ENCODE data around the gene TRPM5. TPM values are rescaled to one million over a fixed set of nuclear protein-coding genes. Genes with fewer than 3 reads are reported as not detected.
A peak's percentile ranks its signal among the peaks of the same experiment; 100 is the strongest.

Gene TRPM5
- total RNA-seq, 2 donors from 2014 or later = 1.3 to 1.9 TPM

DNA sequence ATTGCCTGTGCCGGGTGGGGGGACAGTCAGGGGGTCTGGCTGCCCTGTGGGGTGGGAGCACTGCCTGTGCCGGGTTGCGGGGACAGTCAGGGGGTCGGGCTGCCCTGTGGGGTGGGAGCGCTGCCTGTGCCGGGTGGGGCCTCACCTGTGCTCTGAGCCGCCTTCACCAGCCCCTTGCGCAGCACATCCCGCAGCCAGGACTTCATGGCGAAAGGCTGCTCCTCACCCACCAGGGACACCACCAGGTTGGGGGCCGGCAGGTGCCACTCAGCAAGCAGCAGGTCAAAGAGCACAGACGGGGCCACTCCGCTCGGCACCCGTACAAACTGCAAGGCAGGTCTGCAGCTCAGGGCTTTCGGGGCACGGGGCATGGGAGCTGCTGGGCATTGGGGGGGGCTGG lies 22.3 kb downstream of the TRPM5 start:
- DNase-seq = no peak
- H3K4me3 ChIP-seq = no peak overlapping the region
- no peaks in the 10 kb centered on the region for H3K9me3 ChIP-seq
- H3K9ac ChIP-seq (ENCODE audit: low read depth in 2 of 2, low read length in 2 of 2) = no peak overlapping the region
- H3K27ac ChIP-seq = no peak overlapping the region
- intact Hi-C loops (cut with DNase I) = loop anchor here (2.0 kb wide), 1 partner anchor 225 kb away; no protein-coding TSS in a partner anchor
- H3K4me1 ChIP-seq = peaks cover 7% of the 10 kb centered on the region
- no peaks in the 10 kb centered on the region for H3K36me3 ChIP-seq
- peaks cover 7% of the 10 kb centered on the region for H3K27me3 ChIP-seq
- TF ChIP-seq CTCF (IDR thresholded peaks at IDR 0.05) = no peak

DNA sequence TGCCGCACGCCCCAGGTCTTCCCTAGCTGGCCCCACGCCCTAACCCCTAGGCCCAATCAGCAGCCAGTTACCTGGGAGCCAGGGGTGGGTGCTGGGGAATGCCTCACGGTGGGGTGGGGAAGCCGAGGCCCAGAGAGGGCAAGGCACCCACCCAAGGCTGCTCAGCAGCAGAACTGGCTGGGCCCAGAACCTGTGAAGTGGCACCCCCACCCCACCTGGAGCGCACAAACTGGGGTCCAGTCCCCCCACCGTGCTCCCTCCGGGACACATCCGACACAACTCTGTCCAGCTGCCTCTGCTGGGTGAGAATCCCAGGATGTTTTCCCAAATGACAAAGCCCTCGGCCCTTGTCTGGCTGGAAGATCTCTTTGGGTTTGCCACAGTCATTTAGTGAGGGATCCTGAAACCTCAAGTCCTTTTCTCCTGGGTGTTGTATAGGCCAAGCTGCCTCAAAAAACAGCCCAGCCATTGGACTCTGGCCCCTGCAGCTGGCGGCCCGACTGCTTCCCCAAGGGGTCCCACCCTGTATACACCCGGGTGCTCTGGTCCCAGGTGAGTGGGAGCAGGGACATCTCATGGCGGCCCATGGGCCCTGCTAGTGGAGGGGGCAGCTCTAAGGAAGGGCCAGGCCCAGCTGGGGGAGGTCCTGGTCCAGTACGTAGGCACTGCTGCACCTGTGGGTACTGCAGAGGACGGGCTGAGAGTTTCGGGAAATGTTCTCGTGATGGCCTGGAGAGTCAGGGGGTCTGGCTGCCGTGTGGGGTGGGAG lies 22.9 kb downstream of the TRPM5 start:
- intact Hi-C loops (cut with DNase I) = loop anchor here (2.0 kb wide), 1 partner anchor 225 kb away; no protein-coding TSS in a partner anchor
- no peak overlapping the region for H3K9ac ChIP-seq (ENCODE audit: low read depth in 2 of 2, low read length in 2 of 2)

DNA sequence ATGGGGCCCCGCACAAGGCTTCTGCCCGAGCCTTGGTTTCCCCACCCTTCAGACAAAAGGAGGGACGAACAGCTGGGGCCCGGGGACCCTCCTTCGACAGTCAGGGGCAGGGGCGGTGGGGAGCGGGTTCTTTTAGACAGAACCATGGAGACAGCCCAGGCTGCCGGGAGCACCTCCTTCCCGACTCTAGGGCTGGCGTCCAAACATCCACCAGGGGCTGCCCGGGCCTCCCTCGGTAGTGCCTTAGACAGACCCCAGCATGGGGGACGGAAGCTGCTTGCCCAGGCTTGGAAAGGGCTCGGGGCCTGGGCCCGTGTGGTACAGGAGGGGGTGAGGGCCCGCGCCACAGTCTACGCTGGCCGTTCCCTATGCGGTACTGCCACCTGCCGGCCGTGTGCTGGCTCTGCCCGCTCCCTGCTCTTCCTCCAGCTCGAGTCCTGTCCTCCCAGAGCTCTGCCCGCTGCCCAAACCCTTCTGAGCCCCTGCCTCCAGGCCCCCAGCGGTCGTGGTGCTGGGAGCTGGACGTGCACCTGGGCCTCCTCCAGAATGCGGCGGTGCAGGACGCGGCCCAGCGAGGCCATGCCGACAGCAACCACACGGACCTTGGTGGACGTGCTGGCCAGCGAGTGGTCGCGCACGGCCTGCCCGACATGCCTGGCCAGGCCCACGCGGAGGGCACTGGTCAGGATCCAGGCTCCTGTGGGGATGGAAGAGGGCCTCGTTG lies 23.6 kb downstream of the TRPM5 start:
- intact Hi-C loops (cut with DNase I) = loop anchor here (1.0 to 2.0 kb wide), 2 partner anchors 115 to 224 kb away; no protein-coding TSS in a partner anchor
- H3K4me3 ChIP-seq = peak overlapping the region; percentile 27

More for the DNA sequence above, 22.9 kb downstream of the TRPM5 start:
- no peak for TF ChIP-seq CTCF (IDR thresholded peaks at IDR 0.05)
- Histone ChIP-seq H3K4me3 (no peak overlapping the region), H3K27me3 (peaks cover 7% of the 10 kb centered on the region), H3K27ac (no peak overlapping the region), H3K9me3 (no peaks in the 10 kb centered on the region), H3K4me1 (peaks cover 7% of the 10 kb centered on the region), H3K36me3 (no peaks in the 10 kb centered on the region)
- DNase-seq = no peak

DNA sequence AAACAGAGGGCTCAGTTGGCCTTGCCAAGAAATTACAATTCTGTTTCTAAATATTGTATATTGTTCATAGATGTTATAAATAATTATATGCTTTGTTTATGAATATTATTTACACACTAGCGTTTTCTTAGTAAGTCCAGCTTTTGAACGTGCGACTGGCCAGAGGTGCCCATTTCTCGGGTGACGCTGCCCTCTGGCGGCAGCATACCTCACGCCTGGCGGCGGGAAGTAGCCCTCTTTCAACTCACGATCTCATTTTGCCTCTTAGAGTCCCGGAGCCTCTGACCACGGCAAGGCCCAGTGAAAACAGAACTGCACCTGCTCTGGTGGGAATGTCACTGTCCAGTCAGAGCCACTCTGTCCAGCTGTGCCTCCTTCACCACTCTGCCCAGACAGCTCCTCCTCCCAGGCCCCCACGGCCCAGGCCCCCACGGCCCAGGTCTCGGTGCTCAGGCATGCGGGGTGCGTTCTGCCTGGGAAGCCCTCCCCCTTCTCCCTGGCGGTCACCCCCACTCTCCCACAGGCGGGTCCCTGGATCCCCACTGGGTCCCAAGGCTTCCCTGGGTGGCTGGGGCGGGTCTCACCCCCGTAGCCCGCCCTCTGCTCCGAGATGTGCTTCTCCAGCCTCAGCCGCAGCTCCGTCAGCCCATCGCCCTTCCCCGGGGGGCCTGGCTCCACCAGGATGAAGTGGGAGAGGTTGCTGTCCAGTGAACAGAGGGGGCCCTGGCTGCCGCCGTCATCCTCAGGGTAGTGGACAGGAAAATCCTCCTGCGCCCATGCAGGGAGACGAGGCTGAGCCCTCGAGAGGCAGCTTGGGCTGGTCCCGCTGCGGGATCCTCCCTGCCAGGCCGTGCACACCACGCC lies 24.4 kb downstream of the TRPM5 start:
- Histone ChIP-seq H3K27ac (no peak overlapping the region), H3K4me3 (peak overlapping the region; percentile 27), H3K36me3 (no peaks in the 10 kb centered on the region), H3K9ac (ENCODE audit: low read depth in 2 of 2, low read length in 2 of 2) (no peak overlapping the region), H3K9me3 (no peaks in the 10 kb centered on the region), H3K27me3 (peaks cover 7% of the 10 kb centered on the region), H3K4me1 (peaks cover 7% of the 10 kb centered on the region)
- TF ChIP-seq CTCF (IDR thresholded peaks at IDR 0.05) = peak; percentile 73
- intact Hi-C loops (cut with DNase I) = loop anchor here (1.0 to 2.0 kb wide), 2 partner anchors 115 to 223 kb away; no protein-coding TSS in a partner anchor
- peak; percentile 81 for DNase-seq

More for the DNA sequence above, 23.6 kb downstream of the TRPM5 start:
- peaks cover 7% of the 10 kb centered on the region for H3K4me1 ChIP-seq
- no peak overlapping the region for H3K27ac ChIP-seq
- no peaks in the 10 kb centered on the region for H3K36me3 ChIP-seq
- no peaks in the 10 kb centered on the region for H3K9me3 ChIP-seq
- H3K27me3 ChIP-seq = peaks cover 7% of the 10 kb centered on the region
- H3K9ac ChIP-seq (ENCODE audit: low read depth in 2 of 2, low read length in 2 of 2) = no peak overlapping the region
- TF ChIP-seq CTCF (IDR thresholded peaks at IDR 0.05) = peak; percentile 87
- DNase-seq = peak; percentile 79

All from colonic mucosa (tissue), 4 donors.